HG03571 (cell line): ENCODE results near the gene SAV1.
"Not testable (repeated sequence)": the region's sequence is repeated elsewhere in the genome, so short reads cannot be mapped to it uniquely, and the experiment has no call there.

Experiments
- ATAC-seq: cut with Tn5 transposase; IDR thresholded peaks from one replicate; pipeline ENCODE4 v1.9.1; 2021; ENCODE audit not compliant: unreplicated experiment

Gene SAV1

GRCh38 chr14:50667996-50668825 is at the start of gene SAV1:
TSS of gene SAV1 (minus strand) at chr14:50668306. CDS start at chr14:50667967, 339 bp downstream.
- peak; percentile 66 for ATAC-seq

- ATAC-seq: no peak
Observed at GRCh38 chr14:50717811-50718210, 49.7 kb upstream of the SAV1 start.

GRCh38 chr14:50714450-50715073 is 46.5 kb upstream of the SAV1 start:
- no peak for ATAC-seq

- ATAC-seq: no peak
Observed at GRCh38 chr14:50711043-50711442, 42.9 kb upstream of the SAV1 start.

GRCh38 chr14:50705026-50705593 is 37.0 kb upstream of the SAV1 start:
- ATAC-seq: no peak

- no peak for ATAC-seq
Observed at GRCh38 chr14:50704454-50705010, 36.4 kb upstream of the SAV1 start.

GRCh38 chr14:50697659-50698290 is 29.7 kb upstream of the SAV1 start:
- ATAC-seq: no peak

DNA sequence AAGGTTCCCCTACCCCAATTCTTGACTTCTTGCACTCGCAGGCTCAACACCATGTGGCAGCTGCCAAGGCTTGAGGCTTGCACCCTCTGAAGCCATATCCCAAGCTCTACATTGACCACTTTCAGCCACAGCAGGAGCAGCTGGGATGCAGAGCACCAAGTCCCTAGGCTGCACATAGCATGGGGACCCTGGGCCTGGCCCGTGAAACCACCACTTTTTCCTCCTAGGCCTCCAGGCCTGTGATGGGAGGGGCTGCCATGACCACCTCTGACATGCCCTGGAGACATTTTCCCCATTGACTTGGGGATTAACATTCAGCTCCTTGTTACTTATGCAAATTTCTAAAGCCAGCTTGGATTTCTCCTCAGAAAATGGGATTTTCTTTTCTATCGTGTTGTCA is 26.2 kb upstream of the SAV1 start:
- not testable (repeated sequence) for ATAC-seq

GRCh38 chr14:50688875-50689274 is 20.8 kb upstream of the SAV1 start:
- ATAC-seq: no peak

DNA sequence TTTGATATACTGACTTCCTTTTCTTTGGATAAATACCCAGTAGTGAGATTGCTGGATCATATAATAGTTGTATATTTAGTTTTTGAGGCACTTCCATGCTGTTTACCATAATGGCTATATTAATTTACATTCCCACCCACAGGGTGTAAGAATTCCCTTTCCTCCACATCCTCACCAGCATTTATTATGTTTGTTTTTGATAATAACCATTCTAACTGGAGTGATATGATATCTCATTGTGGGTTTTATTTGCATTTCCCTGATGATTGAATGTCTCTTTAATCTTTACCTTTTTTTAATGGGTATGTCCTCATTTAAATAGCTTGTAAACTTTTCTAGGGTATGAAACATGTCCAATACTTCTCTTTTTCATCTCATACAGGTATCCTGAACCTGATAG is 11.6 kb upstream of the SAV1 start:
- ATAC-seq: no peak

DNA sequence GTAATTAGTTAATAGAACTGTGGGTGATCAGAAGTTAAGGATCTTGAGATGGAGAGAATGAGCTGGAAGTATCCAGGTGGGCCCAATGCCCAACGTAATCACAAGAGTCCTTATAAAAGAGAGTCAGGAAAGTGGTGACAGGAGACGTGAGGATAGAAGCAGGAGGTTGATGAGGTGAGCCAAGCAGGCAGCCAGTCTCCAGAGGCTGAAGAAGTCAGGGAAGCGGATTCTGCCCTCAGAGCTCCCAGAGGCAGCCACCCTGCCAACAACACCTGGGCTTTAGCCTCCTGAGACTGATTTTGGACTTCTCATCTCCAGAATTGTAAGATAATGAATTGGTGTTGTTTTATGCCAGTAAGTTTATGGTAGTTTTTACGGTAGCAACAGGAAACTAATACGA is 10.1 kb upstream of the SAV1 start:
- no peak for ATAC-seq

GRCh38 chr14:50677527-50678063 is 9.5 kb upstream of the SAV1 start:
- peak; percentile 66 for ATAC-seq

GRCh38 chr14:50676814-50677516 is 8.9 kb upstream of the SAV1 start:
- ATAC-seq: peak; percentile 32

- no peak for ATAC-seq
Observed at GRCh38 chr14:50675597-50675996, 7.5 kb upstream of the SAV1 start.

DNA sequence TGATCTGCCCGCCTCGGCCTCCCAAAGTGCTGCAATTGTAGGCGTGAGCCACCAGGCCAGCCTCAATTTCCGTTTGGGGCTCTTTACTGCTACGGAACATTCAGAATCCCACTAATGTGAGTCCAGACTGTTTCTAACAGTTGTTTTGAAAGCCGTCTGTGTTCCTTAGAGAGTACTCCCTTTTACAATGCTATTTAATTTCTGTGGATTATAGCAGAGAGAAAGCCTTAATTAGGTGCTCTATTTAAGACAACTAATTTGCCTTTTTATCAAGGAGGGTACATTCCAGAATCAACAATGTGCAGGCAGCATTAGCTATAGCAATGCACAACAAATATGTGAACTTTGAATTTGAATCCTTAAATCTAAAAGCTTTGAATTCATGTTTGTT is 2.8 kb upstream of the SAV1 start:
- no peak for ATAC-seq

- ATAC-seq: no peak
Observed at GRCh38 chr14:50670196-50670865, 2.2 kb upstream of the SAV1 start.

DNA sequence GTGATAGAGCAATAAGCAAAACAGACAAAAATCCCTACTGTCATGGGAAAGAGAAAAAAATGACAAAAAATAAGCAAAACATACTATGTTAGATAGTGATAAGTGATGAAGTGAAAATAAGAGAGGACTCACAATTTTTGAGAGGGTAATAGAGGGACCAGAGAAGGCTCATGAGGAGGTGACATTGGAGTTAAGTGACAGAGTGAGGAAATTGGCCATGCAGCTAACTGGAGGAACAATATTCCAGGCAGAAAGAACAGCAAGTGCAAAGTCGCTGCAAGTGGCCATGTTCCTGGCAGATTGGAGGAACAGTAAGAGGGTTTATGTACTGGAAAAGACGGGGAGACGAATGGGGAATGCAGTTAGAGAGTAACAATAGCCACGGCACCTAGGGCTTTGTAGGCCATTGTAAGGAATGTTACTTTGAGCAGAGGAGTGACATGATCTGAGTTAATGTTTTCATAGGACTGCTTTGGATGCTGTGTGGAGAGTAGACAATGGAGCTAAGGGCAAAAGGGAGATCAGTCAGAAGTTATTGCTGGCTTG is 1.4 kb upstream of the SAV1 start:
- no peak for ATAC-seq

DNA sequence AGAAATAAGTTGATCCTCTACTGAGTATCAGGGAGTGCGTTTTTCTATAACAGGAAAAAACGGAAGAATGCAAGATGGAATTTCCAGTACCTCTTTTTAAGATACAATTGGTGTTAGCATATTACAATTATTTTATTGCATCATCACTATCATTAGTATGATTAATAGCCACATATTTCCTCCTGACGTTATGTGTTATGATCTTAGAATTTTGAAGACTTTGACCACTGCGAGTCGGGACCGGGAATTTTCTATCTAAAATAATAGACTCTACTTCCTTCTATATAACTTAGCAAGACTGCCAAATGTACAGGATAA is 679 bp upstream of the SAV1 start:
- no peak for ATAC-seq

DNA sequence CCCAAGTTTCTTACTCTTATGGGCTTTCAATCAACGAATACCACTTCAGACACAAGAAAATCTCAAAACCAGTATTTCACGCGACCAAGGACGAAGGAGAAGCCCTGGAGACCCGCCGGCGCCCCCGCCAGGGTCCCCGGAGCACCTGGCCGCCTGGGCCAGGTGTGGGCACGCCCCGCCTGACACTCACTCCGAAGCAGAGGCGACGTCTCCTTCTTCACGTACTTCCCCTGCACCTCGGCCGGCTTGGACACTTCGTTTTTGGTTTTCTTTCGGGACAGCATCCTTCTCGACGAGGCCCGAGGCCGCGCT is 466 bp downstream of the SAV1 start:
- peak; percentile 40 for ATAC-seq
